ENCODE measurements around the gene ADORA1.

DNA sequence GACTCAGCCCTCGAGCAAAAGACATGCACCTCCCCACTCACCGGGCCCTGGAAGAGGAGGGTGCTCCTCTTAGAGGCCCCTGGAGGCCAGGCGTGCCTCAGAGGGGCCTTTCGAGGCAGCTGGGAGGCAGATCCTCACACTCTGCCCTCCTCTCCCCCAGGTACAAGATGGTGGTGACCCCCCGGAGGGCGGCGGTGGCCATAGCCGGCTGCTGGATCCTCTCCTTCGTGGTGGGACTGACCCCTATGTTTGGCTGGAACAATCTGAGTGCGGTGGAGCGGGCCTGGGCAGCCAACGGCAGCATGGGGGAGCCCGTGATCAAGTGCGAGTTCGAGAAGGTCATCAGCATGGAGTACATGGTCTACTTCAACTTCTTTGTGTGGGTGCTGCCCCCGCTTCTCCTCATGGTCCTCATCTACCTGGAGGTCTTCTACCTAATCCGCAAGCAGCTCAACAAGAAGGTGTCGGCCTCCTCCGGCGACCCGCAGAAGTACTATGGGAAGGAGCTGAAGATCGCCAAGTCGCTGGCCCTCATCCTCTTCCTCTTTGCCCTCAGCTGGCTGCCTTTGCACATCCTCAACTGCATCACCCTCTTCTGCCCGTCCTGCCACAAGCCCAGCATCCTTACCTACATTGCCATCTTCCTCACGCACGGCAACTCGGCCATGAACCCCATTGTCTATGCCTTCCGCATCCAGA is 37.7 kb downstream of the ADORA1 start:
- TF ChIP-seq POLR2A (IDR thresholded peaks at IDR 0.05): no peak
- TF ChIP-seq, protein P1, sequence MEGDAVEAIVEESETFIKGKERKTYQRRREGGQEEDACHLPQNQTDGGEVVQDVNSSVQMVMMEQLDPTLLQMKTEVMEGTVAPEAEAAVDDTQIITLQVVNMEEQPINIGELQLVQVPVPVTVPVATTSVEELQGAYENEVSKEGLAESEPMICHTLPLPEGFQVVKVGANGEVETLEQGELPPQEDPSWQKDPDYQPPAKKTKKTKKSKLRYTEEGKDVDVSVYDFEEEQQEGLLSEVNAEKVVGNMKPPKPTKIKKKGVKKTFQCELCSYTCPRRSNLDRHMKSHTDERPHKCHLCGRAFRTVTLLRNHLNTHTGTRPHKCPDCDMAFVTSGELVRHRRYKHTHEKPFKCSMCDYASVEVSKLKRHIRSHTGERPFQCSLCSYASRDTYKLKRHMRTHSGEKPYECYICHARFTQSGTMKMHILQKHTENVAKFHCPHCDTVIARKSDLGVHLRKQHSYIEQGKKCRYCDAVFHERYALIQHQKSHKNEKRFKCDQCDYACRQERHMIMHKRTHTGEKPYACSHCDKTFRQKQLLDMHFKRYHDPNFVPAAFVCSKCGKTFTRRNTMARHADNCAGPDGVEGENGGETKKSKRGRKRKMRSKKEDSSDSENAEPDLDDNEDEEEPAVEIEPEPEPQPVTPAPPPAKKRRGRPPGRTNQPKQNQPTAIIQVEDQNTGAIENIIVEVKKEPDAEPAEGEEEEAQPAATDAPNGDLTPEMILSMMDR (IDR thresholded peaks at IDR 0.05): no peak

All from Peyer's patch (tissue), 4 donors.